ENCODE results near the gene SSX4. TPM values are rescaled to one million over a fixed set of nuclear protein-coding genes. Genes with fewer than 3 reads are reported as not detected.
"Not testable (repeated sequence)": the region's sequence is repeated elsewhere in the genome, so short reads cannot be mapped to it uniquely, and the experiment has no call there.

Gene SSX4
- polyA plus RNA-seq, 1 of the 3 experiments (the other 2 are of a cell fraction) = not detected

- Histone ChIP-seq H3K27me3 (ENCODE audit: insufficient read depth) (peaks cover 11% of the 10 kb centered on the region; the same call in 1 of the 2 replicates), H3K4me1 (ENCODE audit: control insufficient read depth in 1 of 2, insufficient read depth in 2 of 2, low read depth in 1 of 2, low read length in 1 of 2) (no peaks in the 10 kb centered on the region), H3K9me2 (no peaks in the 10 kb centered on the region), H3K4me2 (no peak overlapping the region), H3K36me3 (replicated peaks in 1 of 2; ENCODE audit: control insufficient read depth in 1 of 2, insufficient read depth in 2 of 2, low read length in 1 of 2) (no peaks in the 10 kb centered on the region), H2AFZ (ENCODE audit: low read depth) (no peak overlapping the region), H3F3A (replicated peaks; ENCODE audit: insufficient read depth) (no peaks in the 10 kb centered on the region), H3K27ac (ENCODE audit: low read depth in 2 of 2, low read length in 1 of 2) (no peak overlapping the region), H3K9me3 (no peaks in the 10 kb centered on the region), H4K20me1 (ENCODE audit: insufficient read depth) (no peaks in the 10 kb centered on the region), H3K4me3 (ENCODE audit: low read depth in 2 of 2, low read length in 1 of 2) (no peak overlapping the region), H3K79me2 (ENCODE audit: insufficient read depth) (no peaks in the 10 kb centered on the region), H3K9ac (no peak overlapping the region)
- POLR2A ChIA-PET = no interaction called here
- TF ChIP-seq REST (IDR thresholded peaks at IDR 0.05; ENCODE audit: low read depth, low read length) = no peak
- no peak for TF ChIP-seq POLR2AphosphoS5 (IDR thresholded peaks at IDR 0.05; ENCODE audit: low read depth, low read length)
- no peak for TF ChIP-seq MAX (IDR thresholded peaks at IDR 0.05; ENCODE audit: low read depth)
- 24% methylated on average over 8 of the region's 8 CpGs for WGBS (ENCODE audit: low lambda C conversion rate)
- DNase-seq = no peak
- CTCF ChIA-PET = no interaction called here
Observed at GRCh38 chrX:48357681-48358080, 25.7 kb upstream of the SSX4 start.

- CTCF ChIA-PET; DNase-seq; H3K4me1 ChIP-seq (ENCODE audit: control insufficient read depth in 1 of 2, insufficient read depth in 2 of 2, low read depth in 1 of 2, low read length in 1 of 2); H3K4me2 ChIP-seq; H3K9me3 ChIP-seq; POLR2A ChIA-PET; H4K20me1 ChIP-seq (ENCODE audit: insufficient read depth); H3K9me2 ChIP-seq; H3K36me3 ChIP-seq (replicated peaks in 1 of 2; ENCODE audit: control insufficient read depth in 1 of 2, insufficient read depth in 2 of 2, low read length in 1 of 2); H3F3A ChIP-seq (replicated peaks; ENCODE audit: insufficient read depth); H2AFZ ChIP-seq (ENCODE audit: low read depth); H3K27ac ChIP-seq (ENCODE audit: low read depth in 2 of 2, low read length in 1 of 2); H3K4me3 ChIP-seq (ENCODE audit: low read depth in 2 of 2, low read length in 1 of 2); H3K9ac ChIP-seq; H3K79me2 ChIP-seq (ENCODE audit: insufficient read depth): not testable (repeated sequence)
- H3K27me3 ChIP-seq (ENCODE audit: insufficient read depth) = peaks cover 10% of the 10 kb centered on the region
- WGBS (ENCODE audit: low lambda C conversion rate) = 11% methylated on average over 6 of the region's 6 CpGs
Observed at GRCh38 chrX:48359281-48359680, 24.1 kb upstream of the SSX4 start.

- H3K36me3 ChIP-seq (replicated peaks in 1 of 2; ENCODE audit: control insufficient read depth in 1 of 2, insufficient read depth in 2 of 2, low read length in 1 of 2); H3K4me3 ChIP-seq (ENCODE audit: low read depth in 2 of 2, low read length in 1 of 2); H2AFZ ChIP-seq (ENCODE audit: low read depth); H3K4me2 ChIP-seq; H3K9me2 ChIP-seq; H3K27me3 ChIP-seq (ENCODE audit: insufficient read depth); CTCF ChIA-PET; H4K20me1 ChIP-seq (ENCODE audit: insufficient read depth); H3K4me1 ChIP-seq (ENCODE audit: control insufficient read depth in 1 of 2, insufficient read depth in 2 of 2, low read depth in 1 of 2, low read length in 1 of 2); H3K9me3 ChIP-seq; H3K9ac ChIP-seq; H3F3A ChIP-seq (replicated peaks; ENCODE audit: insufficient read depth); DNase-seq; H3K27ac ChIP-seq (ENCODE audit: low read depth in 2 of 2, low read length in 1 of 2); H3K79me2 ChIP-seq (ENCODE audit: insufficient read depth); POLR2A ChIA-PET: not testable (repeated sequence)
- no CpG with 5 or more reads among the region's 12 CpGs for WGBS (ENCODE audit: low lambda C conversion rate)
Observed at GRCh38 chrX:48367717-48368408, 15.5 kb upstream of the SSX4 start.

GRCh38 chrX:48370408-48370807 is 12.9 kb upstream of the SSX4 start:
- H3K9me3 ChIP-seq; H3K79me2 ChIP-seq (ENCODE audit: insufficient read depth); H3K9me2 ChIP-seq; H3K4me3 ChIP-seq (ENCODE audit: low read depth in 2 of 2, low read length in 1 of 2); H2AFZ ChIP-seq (ENCODE audit: low read depth); H3K27me3 ChIP-seq (ENCODE audit: insufficient read depth); H3F3A ChIP-seq (replicated peaks; ENCODE audit: insufficient read depth); CTCF ChIA-PET; H3K4me2 ChIP-seq; H3K27ac ChIP-seq (ENCODE audit: low read depth in 2 of 2, low read length in 1 of 2); H4K20me1 ChIP-seq (ENCODE audit: insufficient read depth); H3K9ac ChIP-seq; H3K36me3 ChIP-seq (replicated peaks in 1 of 2; ENCODE audit: control insufficient read depth in 1 of 2, insufficient read depth in 2 of 2, low read length in 1 of 2); POLR2A ChIA-PET; DNase-seq; H3K4me1 ChIP-seq (ENCODE audit: control insufficient read depth in 1 of 2, insufficient read depth in 2 of 2, low read depth in 1 of 2, low read length in 1 of 2): not testable (repeated sequence)
- WGBS (ENCODE audit: low lambda C conversion rate) = no CpG with 5 or more reads among the region's 8 CpGs

GRCh38 chrX:48396931-48397330 is 13.6 kb downstream of the SSX4 start:
- H3K9me3 ChIP-seq; POLR2A ChIA-PET; H3K79me2 ChIP-seq (ENCODE audit: insufficient read depth); DNase-seq; H3F3A ChIP-seq (replicated peaks; ENCODE audit: insufficient read depth); H3K9me2 ChIP-seq; H3K27ac ChIP-seq (ENCODE audit: low read depth in 2 of 2, low read length in 1 of 2); H3K4me3 ChIP-seq (ENCODE audit: low read depth in 2 of 2, low read length in 1 of 2); H3K36me3 ChIP-seq (replicated peaks in 1 of 2; ENCODE audit: control insufficient read depth in 1 of 2, insufficient read depth in 2 of 2, low read length in 1 of 2); H2AFZ ChIP-seq (ENCODE audit: low read depth); CTCF ChIA-PET; H3K27me3 ChIP-seq (ENCODE audit: insufficient read depth); H3K4me1 ChIP-seq (ENCODE audit: control insufficient read depth in 1 of 2, insufficient read depth in 2 of 2, low read depth in 1 of 2, low read length in 1 of 2); H3K9ac ChIP-seq; H4K20me1 ChIP-seq (ENCODE audit: insufficient read depth); H3K4me2 ChIP-seq: not testable (repeated sequence)
- WGBS (ENCODE audit: low lambda C conversion rate) = 6% methylated on average over 2 of the region's 2 CpGs
